KMS-11 (cell line): ENCODE results near the gene C1GALT1.
"Not testable (repeated sequence)": the region's sequence is repeated elsewhere in the genome, so short reads cannot be mapped to it uniquely, and the experiment has no call there.

Experiments used
- H2AFZ ChIP-seq: fragments of 200-600 bp; sonication (generic); 2 replicates; pipeline ENCODE4 v1.6.1; 2016; ENCODE audit warnings: antibody characterized with exemption, mixed run types, low read depth
- H3K27ac ChIP-seq: fragments of 200-600 bp; sonication (generic); 2 replicates; pipeline ENCODE4 v1.6.1; 2016; ENCODE audit warnings: mild to moderate bottlenecking, mixed run types
- H3K27me3 ChIP-seq: fragments of 200-600 bp; sonication (generic); 2 replicates; pipeline ENCODE4 v1.6.1; 2017; ENCODE audit warnings: mild to moderate bottlenecking, low read depth, mixed run types, moderate library complexity; ENCODE audit not compliant: insufficient read depth
- H3K36me3 ChIP-seq: fragments of 200-600 bp; sonication (generic); 2 replicates; pipeline ENCODE4 v1.6.1; 2017; ENCODE audit warnings: mild to moderate bottlenecking, mixed run types; ENCODE audit not compliant: insufficient read depth
- H3K4me1 ChIP-seq: fragments of 200-600 bp; sonication (generic); 2 replicates; pipeline ENCODE4 v1.6.1; 2016; ENCODE audit warnings: mild to moderate bottlenecking, low read depth, mixed run types; ENCODE audit not compliant: poor library complexity, severe bottlenecking
- H3K4me2 ChIP-seq: fragments of 200-600 bp; sonication (generic); 2 replicates; pipeline ENCODE4 v1.7.0; 2016; ENCODE audit warnings: mild to moderate bottlenecking, mixed run types
- H3K4me3 ChIP-seq: fragments of 200-600 bp; sonication (generic); IDR thresholded peaks from 2 replicates; pipeline ENCODE4 v1.6.1; 2017; ENCODE audit warnings: low read depth, low read length, mixed read lengths; ENCODE audit not compliant: insufficient read depth
- H3K79me2 ChIP-seq: fragments of 200-600 bp; sonication (generic); 2 replicates; pipeline ENCODE4 v1.6.1; 2016; ENCODE audit warnings: low read depth, mixed run types; ENCODE audit not compliant: insufficient read depth
- H3K9ac ChIP-seq: fragments of 200-600 bp; sonication (generic); 2 replicates; pipeline ENCODE4 v1.6.1; 2016; ENCODE audit warnings: mild to moderate bottlenecking, mixed run types
- H4K20me1 ChIP-seq: fragments of 200-600 bp; sonication (generic); 2 replicates; pipeline ENCODE4 v1.6.1; 2016; ENCODE audit warnings: mild to moderate bottlenecking, mixed run types; ENCODE audit not compliant: insufficient read depth
- CTCF ChIP-seq: fragments of 200-600 bp; sonication (generic); conservative IDR thresholded peaks from 2 replicates; pipeline ENCODE4 v1.6.1; 2017; ENCODE audit warnings: low read depth, mild to moderate bottlenecking, antibody characterized with exemption, low read length, moderate library complexity, mixed read lengths

Gene C1GALT1

DNA sequence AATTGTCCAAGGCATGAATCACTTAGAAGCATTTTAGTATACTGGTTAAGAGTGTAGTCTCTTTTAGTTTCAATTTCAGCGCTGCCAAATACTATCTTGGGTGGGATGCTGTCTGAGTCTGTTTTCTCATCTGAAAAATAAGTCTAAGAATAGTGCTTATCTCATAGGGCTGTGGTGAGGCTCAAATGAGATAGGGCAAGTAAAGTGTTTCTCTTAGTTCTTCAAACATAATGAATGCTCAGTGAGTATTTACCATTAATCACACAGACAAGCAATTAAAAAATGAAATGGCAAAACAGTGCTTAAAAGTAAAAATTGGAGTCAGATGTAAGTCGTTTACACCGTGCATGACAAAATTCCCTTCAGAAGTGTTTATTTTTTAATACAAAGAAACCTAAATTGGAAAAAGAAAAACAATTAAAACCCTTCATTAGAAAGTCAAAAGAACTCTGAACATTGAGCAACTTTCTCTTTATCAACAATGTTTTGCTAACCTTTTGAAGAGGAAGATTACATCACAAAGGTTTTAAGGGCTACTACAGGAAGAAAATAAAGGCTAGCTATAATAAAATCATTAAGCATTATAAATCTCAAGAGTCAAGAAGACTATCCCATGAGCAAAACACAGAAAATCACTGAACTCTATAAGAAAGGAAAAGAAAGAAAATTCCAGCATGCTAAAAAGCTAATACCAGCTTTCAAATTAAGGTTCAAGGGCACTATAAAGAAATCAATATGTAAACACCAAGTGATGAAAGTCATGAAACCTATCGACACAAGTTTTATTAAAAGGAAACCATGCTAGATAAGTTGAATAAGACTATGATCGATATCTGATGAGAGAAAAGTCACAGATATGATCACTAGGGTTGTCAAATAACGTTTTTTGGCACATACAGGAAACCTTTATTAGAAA is 45.6 kb upstream of the C1GALT1 start:
- H2AFZ ChIP-seq, result no peak overlapping the region
- H3K27me3 ChIP-seq, result no peaks in the 10 kb centered on the region
- no peaks in the 10 kb centered on the region for H3K36me3 ChIP-seq
- H3K4me3 ChIP-seq, result no peak overlapping the region
- no peaks in the 10 kb centered on the region for H3K79me2 ChIP-seq
- H4K20me1 ChIP-seq, result no peaks in the 10 kb centered on the region
- H3K9ac ChIP-seq, result no peak overlapping the region
- no peaks in the 10 kb centered on the region for H3K4me1 ChIP-seq
- H3K4me2 ChIP-seq, result no peak overlapping the region
- no peak overlapping the region for H3K27ac ChIP-seq
- no peak for TF ChIP-seq CTCF

- TF ChIP-seq CTCF, result no peak
- Histone ChIP-seq H3K27ac (no peak overlapping the region), H3K4me3 (no peak overlapping the region), H3K4me2 (no peak overlapping the region), H4K20me1 (no peaks in the 10 kb centered on the region), H3K36me3 (no peaks in the 10 kb centered on the region), H2AFZ (no peak overlapping the region), H3K9ac (no peak overlapping the region), H3K4me1 (no peaks in the 10 kb centered on the region), H3K27me3 (no peaks in the 10 kb centered on the region), H3K79me2 (no peaks in the 10 kb centered on the region)
These were observed 43.4 kb upstream of the C1GALT1 start for GRCh38 chr7:7138897-7139296.

- H3K4me1 ChIP-seq, result peaks cover 15% of the 10 kb centered on the region
- H3K9ac ChIP-seq, H3K79me2 ChIP-seq, H4K20me1 ChIP-seq, H2AFZ ChIP-seq, H3K27me3 ChIP-seq, H3K27ac ChIP-seq, H3K4me2 ChIP-seq, H3K36me3 ChIP-seq, H3K4me3 ChIP-seq: not testable (repeated sequence)
These were observed 38.9 kb upstream of the C1GALT1 start for GRCh38 chr7:7143404-7143803.

- not testable (repeated sequence) for H3K4me3 ChIP-seq, H4K20me1 ChIP-seq, H3K36me3 ChIP-seq, H3K79me2 ChIP-seq, H3K27ac ChIP-seq, H3K27me3 ChIP-seq, H3K9ac ChIP-seq
- H3K4me1 ChIP-seq, result peaks cover 15% of the 10 kb centered on the region
- peak overlapping the region; percentile 37 for H3K4me2 ChIP-seq
- peak overlapping the region; percentile 55; the same call in 1 of the 2 replicates for H2AFZ ChIP-seq
These were observed 37.2 kb upstream of the C1GALT1 start for GRCh38 chr7:7145151-7145550.

DNA sequence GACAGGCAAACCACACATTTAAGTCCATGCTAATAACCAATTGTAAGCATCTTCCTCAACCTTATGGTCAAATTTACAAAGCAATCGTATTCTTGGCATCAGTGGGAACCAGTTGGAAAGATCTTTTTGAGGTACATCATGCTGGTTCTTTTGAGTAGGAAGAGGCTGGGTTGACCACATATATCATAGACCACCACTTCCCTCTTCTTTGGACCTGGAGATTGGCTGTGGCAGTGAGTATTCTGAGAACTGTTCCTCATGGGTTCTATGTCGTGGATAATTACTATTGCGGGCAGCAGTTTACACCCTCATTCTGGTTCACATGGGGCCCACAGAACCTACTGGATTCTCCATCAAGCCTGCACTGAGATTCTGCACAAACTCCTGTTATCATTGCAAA is 35.5 kb upstream of the C1GALT1 start:
- no peak overlapping the region for H3K9ac ChIP-seq
- peaks cover 15% of the 10 kb centered on the region for H3K4me1 ChIP-seq

More for the DNA sequence above, 35.5 kb upstream of the C1GALT1 start:
- no peaks in the 10 kb centered on the region for H4K20me1 ChIP-seq
- H3K27me3 ChIP-seq, result no peaks in the 10 kb centered on the region
- no peaks in the 10 kb centered on the region for H3K79me2 ChIP-seq
- no peak overlapping the region for H2AFZ ChIP-seq
- no peak overlapping the region for H3K27ac ChIP-seq
- H3K4me2 ChIP-seq, result no peak overlapping the region
- no peak for TF ChIP-seq CTCF
- no peak overlapping the region for H3K4me3 ChIP-seq
- no peaks in the 10 kb centered on the region for H3K36me3 ChIP-seq
